Natural killer cell (primary cell): ENCODE data around the gene UBE2Z. TPM values are rescaled to one million over a fixed set of nuclear protein-coding genes. Genes with fewer than 3 reads are reported as not detected.

Experiments
- ATAC-seq, 3 donors: fragments of 150-1000 bp in 2 of 3; fragments of 200-7000 bp in 1 of 3; cut with Tn5 transposase; 1 replicate in 1 of 3; 2 replicates in 2 of 3; pipeline ENCODE4 v1.10.0; 2021; ENCODE audit warnings: mild to moderate bottlenecking in 2 of 3, moderate library complexity in 2 of 3
- DNase-seq, 2 donors: peaks; one replicate each; pipeline versions ENCODE4 v3.0.0 to v3.0.0-alpha.2; 2013 to 2021; ENCODE audit warnings: mixed read lengths in 1 of 2
- H3K27ac ChIP-seq: one replicate; pipeline ENCODE4 v1.5.1; 2013; ENCODE audit warnings: mild to moderate bottlenecking, low read length
- H3K27me3 ChIP-seq: one replicate; pipeline ENCODE4 v1.6.1; 2013; ENCODE audit warnings: low read length; ENCODE audit not compliant: control insufficient read depth, insufficient read depth
- H3K36me3 ChIP-seq: one replicate; pipeline ENCODE4 v1.6.1; 2013; ENCODE audit warnings: low read length; ENCODE audit not compliant: control insufficient read depth, insufficient read depth
- H3K4me1 ChIP-seq: one replicate; pipeline ENCODE4 v1.6.1; 2013; ENCODE audit warnings: low read length; ENCODE audit not compliant: control insufficient read depth, insufficient read depth
- H3K4me3 ChIP-seq: one replicate; pipeline ENCODE4 v1.5.1; 2013; ENCODE audit warnings: low read length
- H3K9me3 ChIP-seq: one replicate; pipeline ENCODE4 v1.6.1; 2013; ENCODE audit warnings: low read length; ENCODE audit not compliant: control insufficient read depth, insufficient read depth
- H3K27ac Mint-ChIP-seq, 2 donors: one replicate each; pipeline ENCODE4 v1.8.0; 2022; ENCODE audit warnings: mild to moderate bottlenecking in 2 of 2, mixed read lengths in 2 of 2, moderate library complexity in 1 of 2
- H3K27me3 Mint-ChIP-seq, 2 donors: one replicate each; pipeline ENCODE4 v1.8.0; 2022; ENCODE audit warnings: low read depth in 2 of 2, mixed read lengths in 2 of 2
- H3K36me3 Mint-ChIP-seq: one replicate; pipeline ENCODE4 v1.8.0; 2022; ENCODE audit warnings: mixed read lengths
- H3K4me1 Mint-ChIP-seq, 2 donors: one replicate each; pipeline ENCODE4 v1.8.0; 2022; ENCODE audit warnings: mixed read lengths in 2 of 2
- H3K4me3 Mint-ChIP-seq: one replicate; pipeline ENCODE4 v1.8.0; 2022; ENCODE audit warnings: mild to moderate bottlenecking, moderate library complexity, mixed read lengths
- H3K9me3 Mint-ChIP-seq, 2 donors: one replicate each; pipeline ENCODE4 v1.8.0; 2022; ENCODE audit warnings: mixed read lengths in 2 of 2
- CTCF ChIP-seq: fragments of 200-600 bp; IDR thresholded peaks from one replicate; pipeline ENCODE4 v1.8.0; 2022; ENCODE audit warnings: antibody characterized with exemption
- WGBS: methylation state at CpG from one replicate; pipeline ENCODE4 v1.1.7; 2013; ENCODE audit warnings: missing lambda C conversion rate; ENCODE audit not compliant: insufficient coverage; 5-methylcytosine and 5-hydroxymethylcytosine counted together
- intact Hi-C: fragments of 100-400 bp; cut with micrococcal nuclease; formaldehyde crosslinking; loops from one replicate; pipeline ENCODE4 v1.14.2; 2022
- total RNA-seq, 4 donors: library from RNA; stranded (reverse); fragments of 120-200 nt in 1 of 4; gene quantifications; one replicate each; pipeline versions ENCODE4 v1.2.3 to v1.2.4, GENCODE V29; 2013 to 2022

The UBE2Z gene
- total RNA-seq, 3 donors from 2014 or later (not counting 1 experiment from before 2014, with no cell fraction given) = 89.0 to 94.0 (median 89.6) TPM

- no peak for ATAC-seq
- no peaks in the 10 kb centered on the region for H3K36me3 Mint-ChIP-seq
- DNase-seq = no peak
- no peak overlapping the region for H3K4me3 Mint-ChIP-seq
- Histone ChIP-seq H3K36me3 (no peaks in the 10 kb centered on the region), H3K27me3 (no peaks in the 10 kb centered on the region), H3K4me1 (peaks cover 17% of the 10 kb centered on the region), H3K27ac (no peak overlapping the region), H3K4me3 (no peak overlapping the region), H3K9me3 (no peaks in the 10 kb centered on the region)
- no peak overlapping the region for H3K27ac Mint-ChIP-seq
- H3K9me3 Mint-ChIP-seq = no peaks in the 10 kb centered on the region
- H3K4me1 Mint-ChIP-seq = peaks cover 22 to 24% of the 10 kb centered on the region in 2 donors
- 100% methylated on average over 2 of the region's 2 CpGs for WGBS
- TF ChIP-seq CTCF = no peak
- H3K27me3 Mint-ChIP-seq = no peaks in the 10 kb centered on the region
- intact Hi-C loops = no loop called here
These were observed 18.1 kb upstream of the UBE2Z start for GRCh38 chr17:48890086-48890485.

GRCh38 chr17:48892940-48893645 is 15.1 kb upstream of the UBE2Z start:
- peak overlapping the region; percentile 50 for H3K4me3 ChIP-seq
- intact Hi-C loops = loop anchor here (1.0 kb wide), 2 partner anchors 15 to 51 kb away; partner anchors contain the start of genes SNF8 and UBE2Z
- WGBS = under 1% methylated on average over 23 of the region's 24 CpGs
- Mint-ChIP-seq H3K9me3 (no peaks in the 10 kb centered on the region), H3K27ac (peak overlapping the region; percentile 97 to 98), H3K27me3 (no peaks in the 10 kb centered on the region), H3K4me1 (peaks cover 22 to 24% of the 10 kb centered on the region in 2 donors), H3K36me3 (no peaks in the 10 kb centered on the region), H3K4me3 (peak overlapping the region; percentile 98)
- no peaks in the 10 kb centered on the region for H3K9me3 ChIP-seq
- peaks cover 17% of the 10 kb centered on the region for H3K4me1 ChIP-seq
- H3K27ac ChIP-seq = peak overlapping the region; percentile 91
- no peaks in the 10 kb centered on the region for H3K27me3 ChIP-seq
- H3K36me3 ChIP-seq = peaks cover 14% of the 10 kb centered on the region
- peak in 1 of 2 donors; percentile 45 for DNase-seq
- no peak for ATAC-seq
- TF ChIP-seq CTCF = no peak

- H3K4me1 ChIP-seq = peaks cover 17% of the 10 kb centered on the region
- H3K4me3 ChIP-seq = no peak overlapping the region
- Mint-ChIP-seq H3K27me3 (no peaks in the 10 kb centered on the region), H3K9me3 (no peaks in the 10 kb centered on the region), H3K36me3 (no peaks in the 10 kb centered on the region), H3K27ac (peak overlapping the region; percentile 97 to 98), H3K4me1 (peaks cover 22 to 24% of the 10 kb centered on the region in 2 donors), H3K4me3 (peak overlapping the region; percentile 98)
- H3K27ac ChIP-seq = peak overlapping the region; percentile 91
- no peak for ATAC-seq
- no peak for DNase-seq
- TF ChIP-seq CTCF = no peak
- intact Hi-C loops = no loop called here
- H3K9me3 ChIP-seq = no peaks in the 10 kb centered on the region
- H3K36me3 ChIP-seq = peaks cover 16% of the 10 kb centered on the region
- H3K27me3 ChIP-seq = no peaks in the 10 kb centered on the region
- 70% methylated on average over 3 of the region's 5 CpGs for WGBS
These were observed 14.3 kb upstream of the UBE2Z start for GRCh38 chr17:48893646-48894508.
